ENCODE measurements around the gene NDUFS8. TPM values are rescaled to one million over a fixed set of nuclear protein-coding genes. Genes with fewer than 3 reads are reported as not detected.

NDUFS8 gene
- total and polyA plus RNA-seq, 2 of the 13 experiments (the other 11 are each of a cell fraction or from before 2014, with no cell fraction given), result 96.7 to 158 TPM

- TF ChIP-seq ZNF691 (CRISPR knock-in tag; IDR thresholded peaks at IDR 0.05; ENCODE audit: borderline replicate concordance, low read depth), result no peak
- no peak for TF ChIP-seq MIER2 (CRISPR knock-in tag; IDR thresholded peaks at IDR 0.05)
- TF ChIP-seq KMT2B (CRISPR knock-in tag; IDR thresholded peaks at IDR 0.05), result no peak
- no peak for TF ChIP-seq ZNF777 (CRISPR knock-in tag; IDR thresholded peaks at IDR 0.05)
- no peak for TF ChIP-seq IKZF4 (CRISPR knock-in tag; IDR thresholded peaks at IDR 0.05; ENCODE audit: borderline replicate concordance, low read depth, not compliant biosample characterization)
- TF ChIP-seq EZH2 (conservative IDR thresholded peaks at IDR 0.05; ENCODE audit: low read depth, low read length), result no peak
- 0 out of 2 replicates have a peak, but pooled peaks have one; percentile 27 for TF ChIP-seq SMAD3 (CRISPR knock-in tag; IDR thresholded peaks at IDR 0.05)
- TF ChIP-seq RFX1 (IDR thresholded peaks at IDR 0.05), result peak; percentile 62; the same call in 1 of the 2 replicates
- no peak for TF ChIP-seq TEAD2 (CRISPR knock-in tag; IDR thresholded peaks at IDR 0.05)
- 0 out of 2 replicates have a peak, but pooled peaks have one; percentile 48 for TF ChIP-seq MLX (CRISPR knock-in tag; IDR thresholded peaks at IDR 0.05)
- no peak for TF ChIP-seq MED8 (CRISPR knock-in tag; IDR thresholded peaks at IDR 0.05; ENCODE audit: insufficient replicate concordance)
- peak; percentile 50; the same call in 1 of the 2 replicates for TF ChIP-seq ARID4A (CRISPR knock-in tag; IDR thresholded peaks at IDR 0.05; ENCODE audit: borderline replicate concordance)
- peak; percentile 34; the same call in 1 of the 2 replicates for TF ChIP-seq THAP11 (CRISPR knock-in tag; IDR thresholded peaks at IDR 0.05)
- TF ChIP-seq GLI4 (CRISPR knock-in tag; IDR thresholded peaks at IDR 0.05; ENCODE audit: borderline replicate concordance), result no peak
- 0 out of 2 replicates have a peak, but pooled peaks have one; percentile 16 for TF ChIP-seq FOXP1 (IDR thresholded peaks at IDR 0.05)
- TF ChIP-seq FOXP1 (CRISPR knock-in tag; IDR thresholded peaks at IDR 0.05), result no peak; the same call in 1 of the 2 replicates
- TF ChIP-seq ZBTB49 (CRISPR knock-in tag; IDR thresholded peaks at IDR 0.05; ENCODE audit: borderline replicate concordance), result no peak
- peak; percentile 73 for TF ChIP-seq HNF4A (CRISPR knock-in tag; IDR thresholded peaks at IDR 0.05)
Observed at GRCh38 chr11:68012843-68013610, 17.5 kb upstream of the NDUFS8 start (continued).
